ENCODE results near the gene HOXA9.

HOXA9 gene

GRCh38 chr7:27165089-27165995 lies at the start of gene HOXA9:
HOXA9 (minus strand) TSS chr7:27165537; CDS start chr7:27165457, 80 bp downstream.
- no peak for DNase-seq (ENCODE audit: insufficient read length, low spot score)
- peak; percentile 22; the same call in 1 of the 2 replicates for TF ChIP-seq POLR2A (IDR thresholded peaks at IDR 0.05; ENCODE audit: low read depth, low read length)
- FAIRE-seq, result no peak

- no peak for DNase-seq (ENCODE audit: insufficient read length, low spot score)
- TF ChIP-seq POLR2A (IDR thresholded peaks at IDR 0.05; ENCODE audit: low read depth, low read length), result no peak
- no peak for FAIRE-seq
Measured at GRCh38 chr7:27214239-27214950, 49.1 kb upstream of the HOXA9 start.

- FAIRE-seq, result no peak
Measured at GRCh38 chr7:27213433-27214238, 48.3 kb upstream of the HOXA9 start.

GRCh38 chr7:27212497-27213432 lies 47.4 kb upstream of the HOXA9 start:
- no peak for TF ChIP-seq POLR2A (IDR thresholded peaks at IDR 0.05; ENCODE audit: low read depth, low read length)
- FAIRE-seq (no peak), DNase-seq (ENCODE audit: insufficient read length, low spot score) (no peak)

More at GRCh38 chr7:27213433-27214238, 48.3 kb upstream of the HOXA9 start:
- TF ChIP-seq POLR2A (IDR thresholded peaks at IDR 0.05; ENCODE audit: low read depth, low read length), result no peak
- DNase-seq (ENCODE audit: insufficient read length, low spot score), result no peak

DNA sequence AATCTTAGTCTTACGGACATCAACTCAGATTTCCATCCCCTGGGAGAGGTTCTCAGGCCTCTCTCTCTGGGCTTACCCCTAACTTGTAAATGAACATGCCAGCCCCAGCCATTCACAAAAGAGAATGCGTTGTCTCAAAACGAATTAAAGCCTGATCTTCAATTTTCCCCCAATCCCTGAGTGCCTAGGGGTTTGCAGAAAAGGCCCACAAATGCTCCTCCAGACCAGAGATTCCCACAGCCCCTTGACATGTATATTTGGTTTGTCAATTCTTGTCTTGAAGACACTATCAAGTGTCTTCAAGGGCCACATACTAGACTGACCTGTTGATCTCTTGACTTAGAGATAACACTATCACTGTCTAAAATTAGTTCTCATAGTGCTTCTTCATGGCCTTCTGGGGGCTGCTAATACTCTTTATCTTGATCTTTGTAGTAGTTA lies 46.4 kb upstream of the HOXA9 start:
- no peak for DNase-seq (ENCODE audit: insufficient read length, low spot score)
- FAIRE-seq, result no peak
- TF ChIP-seq POLR2A (IDR thresholded peaks at IDR 0.05; ENCODE audit: low read depth, low read length), result no peak

DNA sequence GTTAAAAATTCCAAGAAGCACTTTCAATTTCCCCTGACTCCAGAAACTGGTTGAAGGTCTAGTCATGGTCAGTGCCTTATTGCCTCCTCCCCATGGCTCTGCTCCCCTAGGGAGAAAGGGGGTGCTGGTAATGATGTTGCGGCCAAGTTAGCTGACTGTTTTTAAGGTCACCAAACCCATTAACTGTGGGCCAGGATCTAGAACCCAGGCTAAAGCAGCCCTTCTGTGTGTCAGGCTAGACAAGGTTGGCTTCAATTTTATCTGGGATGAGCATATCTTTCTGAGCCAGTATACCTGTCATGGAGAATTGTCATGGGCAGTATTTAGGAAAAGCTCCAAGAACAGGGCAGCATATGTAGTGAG lies 45.7 kb upstream of the HOXA9 start:
- no peak for DNase-seq (ENCODE audit: insufficient read length, low spot score)
- FAIRE-seq, result no peak
- no peak for TF ChIP-seq POLR2A (IDR thresholded peaks at IDR 0.05; ENCODE audit: low read depth, low read length)

GRCh38 chr7:27210441-27211083 lies 45.2 kb upstream of the HOXA9 start:
- no peak for FAIRE-seq
- TF ChIP-seq POLR2A (IDR thresholded peaks at IDR 0.05; ENCODE audit: low read depth, low read length), result no peak
- no peak for DNase-seq (ENCODE audit: insufficient read length, low spot score)

- no peak for TF ChIP-seq POLR2A (IDR thresholded peaks at IDR 0.05; ENCODE audit: low read depth, low read length)
- no peak for FAIRE-seq
- DNase-seq (ENCODE audit: insufficient read length, low spot score), result no peak
Measured at GRCh38 chr7:27209933-27210440, 44.6 kb upstream of the HOXA9 start.

- FAIRE-seq, result no peak
- DNase-seq (ENCODE audit: insufficient read length, low spot score), result no peak
- no peak for TF ChIP-seq POLR2A (IDR thresholded peaks at IDR 0.05; ENCODE audit: low read depth, low read length)
Measured at GRCh38 chr7:27208998-27209397, 43.7 kb upstream of the HOXA9 start.

DNA sequence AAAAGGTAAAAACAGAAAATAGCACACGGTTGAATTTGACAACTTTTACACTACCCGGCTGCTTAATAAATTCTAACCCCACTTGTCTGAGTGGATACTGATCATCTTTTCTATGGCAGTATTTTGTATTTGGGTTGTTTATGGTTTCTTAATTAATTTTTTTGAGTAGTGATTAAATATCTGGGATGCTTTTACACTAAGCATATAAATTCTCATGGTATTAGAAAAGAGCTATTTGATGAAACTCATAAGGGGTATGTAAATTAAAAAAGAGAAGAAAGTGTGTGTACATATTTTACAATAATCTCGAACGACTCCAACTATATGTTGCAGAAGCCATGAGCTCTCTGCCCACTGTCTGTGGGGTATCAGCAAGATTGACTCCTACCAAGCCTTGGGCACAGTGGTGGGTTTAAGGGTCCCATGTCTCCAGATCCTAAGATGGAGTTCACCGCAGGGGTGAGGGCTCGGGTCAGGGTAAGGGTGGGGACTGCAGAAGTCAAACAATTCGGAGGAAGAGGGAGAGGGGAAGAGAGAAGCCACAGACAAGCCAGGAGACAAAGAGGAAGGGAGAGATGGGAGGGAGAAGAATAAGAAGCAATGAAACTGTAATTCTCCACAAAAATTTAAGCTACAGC lies 42.1 kb upstream of the HOXA9 start:
- DNase-seq (ENCODE audit: insufficient read length, low spot score), result no peak
- no peak for TF ChIP-seq POLR2A (IDR thresholded peaks at IDR 0.05; ENCODE audit: low read depth, low read length)
- no peak for FAIRE-seq

DNA sequence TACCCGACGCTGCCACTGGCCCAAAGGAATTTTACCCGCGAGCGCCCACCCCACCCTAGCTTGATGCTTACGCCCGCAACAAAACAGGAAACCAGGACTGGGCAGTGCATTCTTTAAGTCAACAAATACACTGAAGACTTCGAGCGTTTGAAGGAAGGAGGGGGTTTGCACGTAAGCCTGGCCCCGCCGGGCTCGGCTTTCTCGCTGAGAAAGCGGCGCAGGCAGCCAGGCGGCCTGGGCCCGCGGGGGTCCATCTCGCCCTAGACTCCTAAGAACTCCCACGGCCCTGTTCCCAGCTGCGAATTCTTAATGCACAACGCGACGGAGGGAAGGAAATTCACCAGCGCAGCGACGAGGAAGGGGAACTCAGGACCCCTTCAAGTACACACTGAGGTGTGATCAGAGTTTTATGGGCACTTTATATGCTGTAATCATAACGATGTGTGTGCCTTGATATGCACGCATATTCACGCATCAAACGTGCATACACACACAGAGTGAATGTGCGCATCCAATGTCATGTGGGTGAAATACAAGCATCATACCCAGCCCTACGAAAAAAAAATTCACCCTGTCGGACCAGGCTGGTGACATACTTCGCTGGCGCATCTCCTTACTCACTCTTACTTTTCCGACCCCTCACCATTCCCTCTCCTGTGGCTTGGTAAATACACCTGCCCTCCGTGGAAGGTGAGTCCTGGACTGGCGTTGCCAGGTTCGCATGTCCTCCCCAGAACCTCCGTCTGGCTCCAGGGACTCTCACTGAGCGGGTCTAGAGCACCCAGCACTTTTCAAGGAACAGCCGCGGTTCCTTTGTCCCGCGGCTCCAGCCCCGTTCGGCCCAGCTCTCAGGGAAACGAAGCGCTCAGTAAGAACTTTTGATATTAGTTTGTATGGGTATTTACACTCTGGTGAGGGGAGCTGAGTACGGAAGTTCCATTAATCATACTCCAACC lies 40.3 kb upstream of the HOXA9 start:
- DNase-seq (ENCODE audit: insufficient read length, low spot score) (no peak), FAIRE-seq (no peak)
- TF ChIP-seq POLR2A (IDR thresholded peaks at IDR 0.05; ENCODE audit: low read depth, low read length), result no peak
